Coronary artery (tissue), 2 donors: ENCODE data around the gene RTL10.

ENCODE experiments used
- DNase-seq: peaks from one replicate; pipeline ENCODE4 v3.0.0-alpha.2; 2017; ENCODE audit warnings: low spot score
- H3K27ac ChIP-seq, 2 donors: fragments of 200-600 bp; sonication (generic); one replicate each; pipeline ENCODE4 v1.5.1; 2016 to 2019
- H3K4me3 ChIP-seq: fragments of 200-600 bp; sonication (generic); 2 replicates; pipeline ENCODE4 v1.5.1; 2016; ENCODE audit warnings: mild to moderate bottlenecking, moderate library complexity
- TF ChIP-seq, protein P1 (sequence below): fragments of 200-600 bp; sonication (generic); IDR thresholded peaks from one replicate; pipeline ENCODE4 v1.5.1; 2019; ENCODE audit warnings: antibody characterized with exemption

The RTL10 gene

DNA sequence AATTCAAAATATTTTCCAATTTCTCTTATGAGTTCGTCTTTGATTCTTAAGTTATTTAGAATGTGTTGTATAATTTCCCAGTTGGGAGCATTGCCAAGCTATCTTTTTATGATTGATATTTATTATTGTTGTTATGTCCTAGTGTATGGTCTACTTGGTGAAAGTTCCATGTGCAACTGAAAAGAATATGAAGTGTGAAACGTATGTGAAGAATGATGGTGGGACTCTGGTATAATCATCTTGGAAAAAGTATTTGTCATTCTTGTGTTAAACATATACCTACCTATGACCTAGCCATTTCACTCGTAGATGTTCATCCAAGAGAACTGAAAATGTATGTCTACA, 12.0 kb upstream of the RTL10 start:
- TF ChIP-seq, protein P1, sequence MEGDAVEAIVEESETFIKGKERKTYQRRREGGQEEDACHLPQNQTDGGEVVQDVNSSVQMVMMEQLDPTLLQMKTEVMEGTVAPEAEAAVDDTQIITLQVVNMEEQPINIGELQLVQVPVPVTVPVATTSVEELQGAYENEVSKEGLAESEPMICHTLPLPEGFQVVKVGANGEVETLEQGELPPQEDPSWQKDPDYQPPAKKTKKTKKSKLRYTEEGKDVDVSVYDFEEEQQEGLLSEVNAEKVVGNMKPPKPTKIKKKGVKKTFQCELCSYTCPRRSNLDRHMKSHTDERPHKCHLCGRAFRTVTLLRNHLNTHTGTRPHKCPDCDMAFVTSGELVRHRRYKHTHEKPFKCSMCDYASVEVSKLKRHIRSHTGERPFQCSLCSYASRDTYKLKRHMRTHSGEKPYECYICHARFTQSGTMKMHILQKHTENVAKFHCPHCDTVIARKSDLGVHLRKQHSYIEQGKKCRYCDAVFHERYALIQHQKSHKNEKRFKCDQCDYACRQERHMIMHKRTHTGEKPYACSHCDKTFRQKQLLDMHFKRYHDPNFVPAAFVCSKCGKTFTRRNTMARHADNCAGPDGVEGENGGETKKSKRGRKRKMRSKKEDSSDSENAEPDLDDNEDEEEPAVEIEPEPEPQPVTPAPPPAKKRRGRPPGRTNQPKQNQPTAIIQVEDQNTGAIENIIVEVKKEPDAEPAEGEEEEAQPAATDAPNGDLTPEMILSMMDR = no peak
- Histone ChIP-seq H3K27ac (no peak overlapping the region), H3K4me3 (no peak overlapping the region)
- no peak for DNase-seq

DNA sequence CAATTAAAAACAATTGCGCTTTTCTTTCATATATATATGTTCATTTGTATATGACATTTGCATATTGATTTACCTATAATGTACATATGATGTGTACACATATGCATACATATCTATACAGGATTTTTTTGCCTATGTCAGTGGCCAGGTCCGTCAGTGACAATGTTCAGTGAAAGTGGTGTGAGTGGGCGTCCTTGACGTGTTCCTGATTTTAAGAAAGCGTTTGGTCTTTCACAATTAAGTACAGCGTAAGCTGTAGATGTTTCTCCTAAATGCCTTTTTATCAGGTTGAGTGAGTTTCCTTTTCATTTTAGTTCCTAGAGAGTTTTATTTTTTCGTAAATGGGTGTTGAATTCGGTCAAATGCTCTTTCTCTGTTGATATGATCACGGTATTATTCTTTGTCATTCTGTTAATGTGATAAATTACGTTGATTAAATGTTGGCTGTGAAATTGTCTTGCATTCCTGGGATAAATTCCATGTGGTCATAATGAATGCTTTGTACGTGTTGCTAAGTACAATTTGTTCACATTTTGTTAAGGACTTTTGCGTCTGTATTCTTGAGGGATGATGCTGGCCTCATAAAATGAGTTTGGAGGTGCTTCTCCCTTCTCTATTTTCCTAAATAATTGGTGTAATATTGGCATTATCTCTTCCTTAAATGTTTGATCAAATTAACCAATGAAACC, 10.6 kb upstream of the RTL10 start:
- no peak overlapping the region for H3K4me3 ChIP-seq
- H3K27ac ChIP-seq = no peak overlapping the region
- TF ChIP-seq, protein P1 = no peak
- no peak for DNase-seq

DNA sequence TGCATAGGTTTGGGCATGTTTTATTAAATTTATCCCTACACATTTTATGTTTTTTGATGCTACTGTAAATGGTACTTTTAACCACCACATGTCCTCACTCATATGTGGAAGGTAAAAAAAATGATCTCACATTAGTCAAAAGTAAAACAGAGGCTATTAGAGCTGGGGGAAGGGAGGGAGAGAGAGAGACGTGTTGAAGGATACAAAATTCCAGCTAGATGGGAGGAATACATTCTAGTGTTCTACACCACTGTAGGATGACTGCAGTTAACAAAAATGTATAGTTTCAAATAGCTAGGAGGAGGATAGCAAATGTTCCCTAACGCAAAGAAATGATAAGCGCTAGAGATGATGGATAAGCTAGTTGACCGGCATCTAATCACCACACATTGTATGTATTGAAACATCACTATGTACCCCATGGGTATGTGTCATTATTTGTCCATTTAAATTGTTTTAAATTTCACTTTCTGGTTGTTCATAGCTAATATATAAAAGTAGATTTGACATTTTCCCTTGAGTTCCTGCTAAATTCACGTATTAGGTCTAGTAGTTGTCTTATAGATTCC, 9.9 kb upstream of the RTL10 start:
- H3K27ac ChIP-seq = no peak overlapping the region
- TF ChIP-seq, protein P1 = no peak
- H3K4me3 ChIP-seq = no peak overlapping the region
- no peak for DNase-seq

DNA sequence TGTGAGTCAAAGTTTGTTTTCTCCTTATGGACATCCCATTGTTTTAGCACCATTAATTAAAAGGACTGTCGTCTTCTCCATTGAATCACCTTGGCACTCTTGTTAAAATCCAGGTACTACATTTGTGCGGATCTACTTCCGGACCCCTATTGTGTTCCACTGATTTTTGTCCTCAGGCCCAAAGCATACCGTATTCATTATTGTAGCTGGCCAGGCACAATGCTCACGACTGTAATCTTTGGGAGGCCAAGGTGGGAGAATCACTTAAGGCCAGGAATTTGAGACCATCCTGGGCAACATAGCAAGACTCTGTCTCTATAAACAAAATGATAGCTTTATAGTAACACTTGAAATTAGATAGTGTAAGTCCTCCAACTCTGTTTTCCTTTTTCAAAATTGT, 8.9 kb upstream of the RTL10 start:
- no peak for DNase-seq
- no peak overlapping the region for H3K27ac ChIP-seq
- no peak overlapping the region for H3K4me3 ChIP-seq
- TF ChIP-seq, protein P1 = no peak

DNA sequence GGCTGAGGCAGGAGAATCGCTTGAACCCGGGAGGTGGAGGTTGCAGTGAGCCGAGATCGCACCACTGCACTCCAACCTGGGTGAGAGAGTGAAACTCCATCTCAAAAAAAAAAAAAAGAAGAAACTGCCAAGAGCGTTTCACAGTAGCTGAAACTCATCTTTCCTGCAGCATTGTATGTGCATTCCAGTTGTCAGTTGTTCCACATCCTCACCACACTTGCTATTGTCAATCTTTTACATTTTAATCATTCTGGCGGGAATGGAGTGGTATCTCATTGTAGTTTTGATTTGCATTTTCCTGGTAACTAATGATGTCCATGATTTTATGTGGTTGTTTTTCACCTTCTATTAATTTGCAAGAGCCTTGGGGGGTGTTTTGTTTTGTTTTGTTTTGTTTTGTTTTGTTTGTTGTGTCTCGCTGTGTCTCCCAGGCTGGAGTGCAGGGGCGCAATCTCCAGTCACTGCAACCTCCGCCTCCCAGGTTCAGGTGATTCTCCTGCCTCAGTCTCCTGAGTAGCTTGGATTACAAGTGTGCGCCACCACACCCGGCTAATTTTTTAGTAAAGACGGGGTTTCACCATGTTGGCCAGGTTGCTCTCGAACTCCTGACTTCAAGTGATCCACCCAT, 8.1 kb upstream of the RTL10 start:
- H3K27ac ChIP-seq = no peak overlapping the region
- no peak overlapping the region for H3K4me3 ChIP-seq
- DNase-seq = no peak
- TF ChIP-seq, protein P1 = no peak

DNA sequence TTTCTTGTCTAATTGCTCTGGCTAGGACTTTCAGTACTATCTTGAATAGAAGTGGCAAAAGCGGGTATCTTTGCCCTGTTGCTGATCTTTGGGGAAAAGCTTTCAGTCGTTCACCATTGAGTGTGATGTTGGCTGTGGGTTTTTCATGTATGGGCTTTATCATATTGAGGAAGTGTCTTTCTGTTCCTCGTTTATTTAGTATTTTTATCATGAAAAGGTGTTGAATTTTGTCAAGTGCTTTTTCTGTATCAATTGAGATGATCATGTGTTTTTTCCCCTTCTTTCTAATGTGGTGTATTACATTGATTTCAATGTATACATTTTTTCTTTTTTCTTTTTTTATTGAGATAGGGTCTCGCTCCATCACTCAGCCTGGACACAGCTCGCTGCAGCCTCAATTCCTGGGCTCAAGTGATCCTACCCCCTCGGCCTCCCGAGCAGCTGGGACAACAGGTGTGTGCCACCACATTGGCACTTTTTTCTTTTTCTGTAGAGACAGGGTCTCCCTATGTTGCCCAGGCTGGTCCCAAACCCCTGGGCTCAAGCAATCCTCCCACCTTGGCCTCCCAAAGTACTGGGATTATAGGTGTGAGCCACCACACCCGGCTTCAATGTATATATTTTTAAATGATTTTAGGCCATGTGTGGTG, 5.3 kb upstream of the RTL10 start:
- H3K4me3 ChIP-seq = no peak overlapping the region
- H3K27ac ChIP-seq = no peak overlapping the region
- no peak for DNase-seq
- TF ChIP-seq, protein P1 = no peak

DNA sequence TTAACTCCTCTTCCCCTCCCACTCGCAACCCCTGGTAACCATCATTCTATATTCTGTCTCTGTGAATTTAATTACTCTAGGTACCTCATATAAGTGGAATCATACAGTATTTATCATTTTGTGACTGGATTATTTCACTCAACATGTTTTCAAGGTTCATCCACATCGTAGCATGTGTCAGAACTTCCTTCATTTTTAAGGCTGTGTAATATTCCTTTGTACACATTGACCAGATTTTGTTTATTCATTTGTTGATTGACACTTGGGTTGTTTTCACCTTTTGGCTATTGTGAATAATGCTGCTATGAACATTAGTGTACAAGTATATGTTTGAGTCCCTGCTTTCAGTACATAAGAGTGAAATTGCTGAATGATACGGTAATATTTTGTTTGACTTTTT, 2.7 kb upstream of the RTL10 start:
- no peak overlapping the region for H3K4me3 ChIP-seq
- TF ChIP-seq, protein P1 = no peak

More for the DNA sequence above, 2.7 kb upstream of the RTL10 start:
- no peak for DNase-seq
- H3K27ac ChIP-seq = no peak overlapping the region
